Mononuclear cell (primary cell): ENCODE data around the gene SV2C. TPM values are rescaled to one million over a fixed set of nuclear protein-coding genes. Genes with fewer than 3 reads are reported as not detected.

ENCODE experiments used
- H3K27me3 ChIP-seq: 2 replicates; pipeline ENCODE4 v1.6.0; 2011; ENCODE audit warnings: low read length, control low read depth; ENCODE audit not compliant: insufficient read depth
- H3K4me1 ChIP-seq: 2 replicates; pipeline ENCODE4 v1.5.1; 2011; ENCODE audit warnings: mild to moderate bottlenecking, low read length, control low read depth; ENCODE audit not compliant: insufficient read depth
- H3K4me3 ChIP-seq: 2 replicates; pipeline ENCODE4 v1.5.1; 2011; ENCODE audit warnings: mild to moderate bottlenecking, low read length, moderate library complexity
- H3K9me3 ChIP-seq: 2 replicates; pipeline ENCODE4 v1.5.1; 2011; ENCODE audit warnings: low read depth, mild to moderate bottlenecking, control low read depth, low read length
- total RNA-seq: library from RNA; depleted of rRNA; stranded (reverse); fragments of >200 nt; gene quantifications from one replicate; pipeline ENCODE4 v1.2.3, GENCODE V29; 2012

The SV2C gene
- total RNA-seq, 1 donor, result under 0.01 TPM

GRCh38 chr5:76257897-76258296 lies 174.7 kb downstream of the SV2C start:
- no peaks in the 10 kb centered on the region for H3K27me3 ChIP-seq
- H3K4me3 ChIP-seq, result no peak overlapping the region
- no peaks in the 10 kb centered on the region for H3K9me3 ChIP-seq

GRCh38 chr5:76264681-76265080 lies 181.5 kb downstream of the SV2C start:
- no peaks in the 10 kb centered on the region for H3K4me1 ChIP-seq
- H3K4me3 ChIP-seq, result no peak overlapping the region
- H3K27me3 ChIP-seq, result no peaks in the 10 kb centered on the region
- H3K9me3 ChIP-seq, result no peaks in the 10 kb centered on the region

More at GRCh38 chr5:76257897-76258296, 174.7 kb downstream of the SV2C start:
- peaks cover 7% of the 10 kb centered on the region for H3K4me1 ChIP-seq

GRCh38 chr5:76269259-76269931 lies 186.2 kb downstream of the SV2C start:
- no peaks in the 10 kb centered on the region for H3K9me3 ChIP-seq
- peaks cover 5% of the 10 kb centered on the region for H3K4me1 ChIP-seq
- H3K27me3 ChIP-seq, result no peaks in the 10 kb centered on the region
- H3K4me3 ChIP-seq, result no peak overlapping the region

GRCh38 chr5:76269932-76270610 lies 186.9 kb downstream of the SV2C start:
- H3K9me3 ChIP-seq, result no peaks in the 10 kb centered on the region
- peaks cover 5% of the 10 kb centered on the region for H3K4me1 ChIP-seq
- no peaks in the 10 kb centered on the region for H3K27me3 ChIP-seq
- no peak overlapping the region for H3K4me3 ChIP-seq

- H3K4me1 ChIP-seq, result peaks cover 5% of the 10 kb centered on the region
- H3K27me3 ChIP-seq, result no peaks in the 10 kb centered on the region
- H3K4me3 ChIP-seq, result no peak overlapping the region
- no peaks in the 10 kb centered on the region for H3K9me3 ChIP-seq
Observed at GRCh38 chr5:76271836-76272235, 188.7 kb downstream of the SV2C start.

GRCh38 chr5:76273206-76273885 lies 190.2 kb downstream of the SV2C start:
- Histone ChIP-seq H3K9me3 (no peaks in the 10 kb centered on the region), H3K27me3 (no peaks in the 10 kb centered on the region), H3K4me3 (no peak overlapping the region), H3K4me1 (peaks cover 5% of the 10 kb centered on the region)

GRCh38 chr5:76274571-76274970 lies 191.4 kb downstream of the SV2C start:
- Histone ChIP-seq H3K4me3 (no peak overlapping the region), H3K4me1 (peaks cover 7% of the 10 kb centered on the region), H3K9me3 (no peaks in the 10 kb centered on the region), H3K27me3 (no peaks in the 10 kb centered on the region)

GRCh38 chr5:76277736-76278135 lies 194.6 kb downstream of the SV2C start:
- Histone ChIP-seq H3K9me3 (no peaks in the 10 kb centered on the region), H3K4me3 (no peak overlapping the region), H3K4me1 (peaks cover 9% of the 10 kb centered on the region), H3K27me3 (no peaks in the 10 kb centered on the region)

GRCh38 chr5:76278261-76278789 lies 195.1 kb downstream of the SV2C start:
- Histone ChIP-seq H3K4me1 (peaks cover 8% of the 10 kb centered on the region), H3K9me3 (no peaks in the 10 kb centered on the region), H3K4me3 (no peak overlapping the region), H3K27me3 (no peaks in the 10 kb centered on the region)

GRCh38 chr5:76280494-76280893 lies 197.3 kb downstream of the SV2C start:
- Histone ChIP-seq H3K4me3 (no peak overlapping the region), H3K9me3 (no peaks in the 10 kb centered on the region), H3K27me3 (no peaks in the 10 kb centered on the region), H3K4me1 (peaks cover 4% of the 10 kb centered on the region)

GRCh38 chr5:76283670-76284069 lies 200.5 kb downstream of the SV2C start:
- H3K27me3 ChIP-seq, result no peaks in the 10 kb centered on the region
- H3K4me1 ChIP-seq, result peaks cover 4% of the 10 kb centered on the region
- H3K4me3 ChIP-seq, result no peak overlapping the region
- no peaks in the 10 kb centered on the region for H3K9me3 ChIP-seq

- Histone ChIP-seq H3K9me3 (no peaks in the 10 kb centered on the region), H3K4me3 (no peak overlapping the region), H3K27me3 (no peaks in the 10 kb centered on the region), H3K4me1 (peaks cover 34% of the 10 kb centered on the region)
Observed at GRCh38 chr5:76289692-76290091, 206.5 kb downstream of the SV2C start.

GRCh38 chr5:76290321-76290757 lies 207.2 kb downstream of the SV2C start:
- Histone ChIP-seq H3K27me3 (no peaks in the 10 kb centered on the region), H3K9me3 (no peaks in the 10 kb centered on the region), H3K4me1 (peaks cover 40% of the 10 kb centered on the region), H3K4me3 (no peak overlapping the region)

- no peak overlapping the region for H3K4me3 ChIP-seq
- H3K27me3 ChIP-seq, result no peaks in the 10 kb centered on the region
- peaks cover 42% of the 10 kb centered on the region for H3K4me1 ChIP-seq
- no peaks in the 10 kb centered on the region for H3K9me3 ChIP-seq
Observed at GRCh38 chr5:76291305-76292077, 208.3 kb downstream of the SV2C start.
